ENCODE results near the gene NAT16. TPM values are rescaled to one million over a fixed set of nuclear protein-coding genes. Genes with fewer than 3 reads are reported as not detected.
A peak's percentile ranks its signal among the peaks of the same experiment; 100 is the strongest.

NAT16 gene
- total and polyA plus RNA-seq, 2 of the 13 experiments (the other 11 are each of a cell fraction or from before 2014, with no cell fraction given) = 0.04 TPM; not detected in 1

DNA sequence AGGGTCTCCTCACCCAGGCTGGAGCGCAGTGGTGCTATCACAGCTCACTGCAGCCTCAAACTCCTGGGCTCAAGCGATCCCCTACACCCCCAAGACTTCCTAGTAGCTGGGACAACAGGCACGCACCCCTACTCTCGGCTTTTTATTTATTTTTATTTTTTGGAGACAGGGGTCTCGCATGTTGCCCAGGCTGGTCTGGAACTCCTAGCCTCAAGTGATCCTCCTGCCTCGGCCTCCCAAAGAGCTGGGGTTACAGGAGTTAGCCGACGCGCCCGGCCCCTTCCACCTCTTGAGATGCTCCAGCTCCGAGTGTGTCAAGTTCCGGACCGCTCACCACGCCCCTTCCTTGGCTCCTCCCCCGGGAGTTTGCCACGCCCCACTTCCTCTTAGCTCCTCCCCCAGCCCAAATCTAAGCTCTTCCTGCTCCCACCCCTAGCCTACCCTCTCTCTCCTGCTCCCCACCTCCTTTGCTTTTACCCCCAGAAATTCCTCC is 6.3 kb downstream of the NAT16 start:
- intact Hi-C loops (cut with micrococcal nuclease; ENCODE audit: unreplicated experiment) = no loop called here
- Histone ChIP-seq H4K20me1 (ENCODE audit: insufficient read depth, low read length) (no peaks in the 10 kb centered on the region), H3K4me2 (ENCODE audit: low read depth, low read length) (peak overlapping the region; percentile 62; the same call in 1 of the 2 replicates), H3K9me3 (ENCODE audit: low read length) (no peaks in the 10 kb centered on the region), H3K4me3 (replicated peaks in 1 of 3; ENCODE audit: insufficient read depth in 1 of 3, low read depth in 2 of 3, low read length in 3 of 3) (peak overlapping the region in 1 of 3 experiments; percentile 64; a peak in 2 of 6 replicates), H3K9ac (ENCODE audit: insufficient read depth, low read depth, low read length) (no peak overlapping the region), H3K4me1 (ENCODE audit: insufficient read depth, low read length) (peaks cover 48% of the 10 kb centered on the region), H3K27ac (ENCODE audit: extremely low read length, insufficient read depth, low read length) (no peak overlapping the region), H3K36me3 (replicated peaks in 1 of 2; ENCODE audit: control insufficient read depth in 1 of 2, insufficient read depth in 2 of 2, low read length in 2 of 2) (no peaks in the 10 kb centered on the region), H3K79me2 (ENCODE audit: insufficient read depth, low read length) (no peaks in the 10 kb centered on the region), H2AFZ (ENCODE audit: low read length) (no peak overlapping the region), H3K27me3 (ENCODE audit: control insufficient read depth in 1 of 2, insufficient read depth in 2 of 2, low read length in 2 of 2) (peaks cover 18 to 79% of the 10 kb centered on the region in 2 experiments)
- ATAC-seq (no peak), FAIRE-seq (no peak), DNase-seq (ENCODE audit: low spot score) (no peak)
- ChIA-PET CTCF (ENCODE audit: low intra/inter-chr PET ratio, low total read pairs) (no interaction called here), POLR2A (interaction anchor here (0.6 to 1.0 kb wide), 4 partner anchors 8 to 43 kb away, joined by 3 read pairs; partner anchors contain the start of genes PLOD3 and VGF)
- no TSS peak for BruUV-seq (replicated peaks)
- in situ Hi-C loops (cut with HindIII; ENCODE audit: extremely low pct_ligation_motif_present, low pct_unique_long_range_greater_than_20kb) = no loop called here
- TF ChIP-seq ZNF7 (CRISPR knock-in tag; IDR thresholded peaks at IDR 0.05) = peak; percentile 52; the same call in 1 of the 2 replicates
- TF ChIP-seq, protein P1, sequence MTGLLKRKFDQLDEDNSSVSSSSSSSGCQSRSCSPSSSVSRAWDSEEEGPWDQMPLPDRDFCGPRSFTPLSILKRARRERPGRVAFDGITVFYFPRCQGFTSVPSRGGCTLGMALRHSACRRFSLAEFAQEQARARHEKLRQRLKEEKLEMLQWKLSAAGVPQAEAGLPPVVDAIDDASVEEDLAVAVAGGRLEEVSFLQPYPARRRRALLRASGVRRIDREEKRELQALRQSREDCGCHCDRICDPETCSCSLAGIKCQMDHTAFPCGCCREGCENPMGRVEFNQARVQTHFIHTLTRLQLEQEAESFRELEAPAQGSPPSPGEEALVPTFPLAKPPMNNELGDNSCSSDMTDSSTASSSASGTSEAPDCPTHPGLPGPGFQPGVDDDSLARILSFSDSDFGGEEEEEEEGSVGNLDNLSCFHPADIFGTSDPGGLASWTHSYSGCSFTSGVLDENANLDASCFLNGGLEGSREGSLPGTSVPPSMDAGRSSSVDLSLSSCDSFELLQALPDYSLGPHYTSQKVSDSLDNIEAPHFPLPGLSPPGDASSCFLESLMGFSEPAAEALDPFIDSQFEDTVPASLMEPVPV (CRISPR knock-in tag; IDR thresholded peaks at IDR 0.05) = no peak
- 44% methylated on average over 16 of the region's 16 CpGs for WGBS (ENCODE audit: low lambda C conversion rate)

DNA sequence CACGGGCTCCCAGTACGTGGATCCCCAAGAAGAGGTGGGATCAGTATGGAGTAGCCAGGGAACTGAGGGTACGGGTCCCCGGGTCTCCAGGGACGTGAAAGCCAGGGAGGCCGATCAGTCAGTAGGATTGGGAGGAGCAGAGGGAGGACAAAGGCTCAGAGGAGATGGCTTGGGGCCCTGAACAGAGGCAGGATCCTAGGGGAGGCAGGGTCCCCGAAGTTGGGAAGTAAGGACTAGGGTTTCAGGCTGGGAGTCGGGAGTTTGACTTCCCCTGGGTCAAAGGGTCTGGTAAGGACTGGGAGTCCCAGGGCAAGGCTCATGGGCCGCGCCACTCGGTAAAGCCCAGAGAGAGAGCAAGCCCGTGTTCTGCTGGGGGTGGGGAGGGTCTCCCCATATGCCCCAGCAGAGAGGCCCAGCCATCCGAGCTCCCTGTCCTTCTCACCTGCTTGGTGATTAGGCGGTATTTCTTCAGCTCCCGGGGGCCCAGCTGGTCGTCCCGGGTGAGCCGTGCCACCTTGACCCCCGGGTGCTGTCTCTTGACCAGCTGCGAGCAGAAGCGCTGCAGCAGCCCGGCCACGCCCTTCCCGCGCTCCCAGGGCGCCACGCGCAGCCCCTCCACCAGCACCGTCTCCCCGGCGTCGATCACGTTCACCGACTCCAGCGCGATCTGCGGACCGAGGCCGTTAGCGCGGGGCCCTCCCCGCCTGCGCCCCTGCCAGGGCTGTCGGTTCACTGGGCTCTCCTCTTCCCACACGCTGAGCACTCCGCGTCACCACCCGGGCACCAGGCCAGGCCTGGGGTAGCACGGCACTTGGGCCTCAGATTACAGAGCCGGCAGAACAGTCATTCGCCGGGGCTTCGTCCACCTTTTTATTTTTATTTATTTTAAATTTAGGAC is 7.0 kb downstream of the NAT16 start:
- Histone ChIP-seq H3K4me1 (ENCODE audit: insufficient read depth, low read length) (peaks cover 48% of the 10 kb centered on the region), H2AFZ (ENCODE audit: low read length) (no peak overlapping the region), H3K27ac (ENCODE audit: extremely low read length, insufficient read depth, low read length) (no peak overlapping the region), H3K36me3 (replicated peaks in 1 of 2; ENCODE audit: control insufficient read depth in 1 of 2, insufficient read depth in 2 of 2, low read length in 2 of 2) (no peaks in the 10 kb centered on the region), H4K20me1 (ENCODE audit: insufficient read depth, low read length) (no peaks in the 10 kb centered on the region), H3K4me2 (ENCODE audit: low read depth, low read length) (peak overlapping the region; percentile 62), H3K9me3 (ENCODE audit: low read length) (no peaks in the 10 kb centered on the region), H3K79me2 (ENCODE audit: insufficient read depth, low read length) (no peaks in the 10 kb centered on the region), H3K27me3 (ENCODE audit: control insufficient read depth in 1 of 2, insufficient read depth in 2 of 2, low read length in 2 of 2) (peaks cover 15 to 78% of the 10 kb centered on the region in 2 experiments), H3K4me3 (replicated peaks in 1 of 3; ENCODE audit: insufficient read depth in 1 of 3, low read depth in 2 of 3, low read length in 3 of 3) (peak overlapping the region in 2 of 3 experiments; percentile 15 to 64; a peak in 2 of 6 replicates), H3K9ac (ENCODE audit: insufficient read depth, low read depth, low read length) (no peak overlapping the region)
- ChIA-PET CTCF (ENCODE audit: low intra/inter-chr PET ratio, low total read pairs) (no interaction called here), POLR2A (interaction anchor here (0.8 to 1.0 kb wide), 3 partner anchors 7 to 44 kb away, joined by 3 read pairs; partner anchors contain the start of genes PLOD3 and VGF)
- ATAC-seq (peak; percentile 12; the same call in 2 of the 3 replicates), FAIRE-seq (no peak), DNase-seq (ENCODE audit: low spot score) (no peak)
- intact Hi-C loops (cut with micrococcal nuclease; ENCODE audit: unreplicated experiment) = no loop called here
- in situ Hi-C loops (cut with HindIII; ENCODE audit: extremely low pct_ligation_motif_present, low pct_unique_long_range_greater_than_20kb) = no loop called here
- no TSS peak for BruUV-seq (replicated peaks)
- 6% methylated on average over 19 of the region's 53 CpGs for WGBS (ENCODE audit: low lambda C conversion rate)
- TF ChIP-seq SALL1 (CRISPR knock-in tag; IDR thresholded peaks at IDR 0.05) (0 out of 2 replicates have a peak, but pooled peaks have one; percentile 19), SIN3B (IDR thresholded peaks at IDR 0.05; ENCODE audit: low read length) (no peak), HNRNPL (IDR thresholded peaks at IDR 0.05; ENCODE audit: low read depth, low read length) (0 out of 2 replicates have a peak, but pooled peaks have one; percentile 52), HNRNPLL (IDR thresholded peaks at IDR 0.05; ENCODE audit: low read depth, low read length, poor library complexity, severe bottlenecking) (peak; percentile 34), MTF2 (CRISPR knock-in tag; IDR thresholded peaks at IDR 0.05; ENCODE audit: borderline replicate concordance) (0 out of 2 replicates have a peak, but pooled peaks have one; percentile 4)
- TF ChIP-seq, protein P2, sequence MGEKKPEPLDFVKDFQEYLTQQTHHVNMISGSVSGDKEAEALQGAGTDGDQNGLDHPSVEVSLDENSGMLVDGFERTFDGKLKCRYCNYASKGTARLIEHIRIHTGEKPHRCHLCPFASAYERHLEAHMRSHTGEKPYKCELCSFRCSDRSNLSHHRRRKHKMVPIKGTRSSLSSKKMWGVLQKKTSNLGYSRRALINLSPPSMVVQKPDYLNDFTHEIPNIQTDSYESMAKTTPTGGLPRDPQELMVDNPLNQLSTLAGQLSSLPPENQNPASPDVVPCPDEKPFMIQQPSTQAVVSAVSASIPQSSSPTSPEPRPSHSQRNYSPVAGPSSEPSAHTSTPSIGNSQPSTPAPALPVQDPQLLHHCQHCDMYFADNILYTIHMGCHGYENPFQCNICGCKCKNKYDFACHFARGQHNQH (CRISPR knock-in tag; IDR thresholded peaks at IDR 0.05) = 0 out of 2 replicates have a peak, but pooled peaks have one; percentile 16
- TF ChIP-seq, protein P3, sequence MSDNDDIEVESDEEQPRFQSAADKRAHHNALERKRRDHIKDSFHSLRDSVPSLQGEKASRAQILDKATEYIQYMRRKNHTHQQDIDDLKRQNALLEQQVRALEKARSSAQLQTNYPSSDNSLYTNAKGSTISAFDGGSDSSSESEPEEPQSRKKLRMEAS (IDR thresholded peaks at IDR 0.05) = peak; percentile 28; the same call in 1 of the 2 replicates
